Neural cell (in vitro differentiated cells): ENCODE measurements around the gene TSNAX. TPM values are rescaled to one million over a fixed set of nuclear protein-coding genes. Genes with fewer than 3 reads are reported as not detected.

Experiments
- H2AFZ ChIP-seq: fragments of 200-600, 300-800 bp; sonication (generic), shearing (Covaris generic); 2 replicates; pipeline ENCODE4 v1.6.0; 2014; ENCODE audit warnings: low read depth, mild to moderate bottlenecking, antibody characterized with exemption, low read length, moderate library complexity
- H3F3A ChIP-seq: fragments of 200-600 bp; shearing (Covaris generic); 2 replicates; pipeline ENCODE4 v1.6.1; 2016; ENCODE audit warnings: mild to moderate bottlenecking, moderate library complexity, mixed read lengths, antibody characterized with exemption, low read length; ENCODE audit not compliant: insufficient read depth, poor library complexity, severe bottlenecking
- H3K27ac ChIP-seq: fragments of 200-600, 300-800 bp; sonication (generic), shearing (Covaris generic); 2 replicates; pipeline ENCODE4 v1.5.1; 2014; ENCODE audit warnings: mild to moderate bottlenecking, low read length, moderate library complexity
- H3K27me3 ChIP-seq: fragments of 300-800, 200-600 bp; sonication (generic), shearing (Covaris generic); 2 replicates; pipeline ENCODE4 v1.6.0; 2014; ENCODE audit warnings: mild to moderate bottlenecking, low read depth, low read length, moderate library complexity; ENCODE audit not compliant: insufficient read depth
- H3K36me3 ChIP-seq: fragments of 300-800, 200-600 bp; sonication (generic), shearing (Covaris generic); 2 replicates; pipeline ENCODE4 v1.5.1; 2014; ENCODE audit warnings: mild to moderate bottlenecking, antibody characterized with exemption, low read length, moderate library complexity; ENCODE audit not compliant: insufficient read depth
- H3K4me2 ChIP-seq: fragments of 300-800, 200-600 bp; sonication (generic), shearing (Covaris generic); 2 replicates; pipeline ENCODE4 v1.6.0; 2014; ENCODE audit warnings: mild to moderate bottlenecking, low read length
- H3K4me3 ChIP-seq: fragments of 300-800, 200-600 bp; sonication (generic), shearing (Covaris generic); 2 replicates; pipeline ENCODE4 v1.5.1; 2014; ENCODE audit warnings: mild to moderate bottlenecking, low read length, moderate library complexity
- H3K79me2 ChIP-seq: fragments of 200-600 bp; shearing (Covaris generic); replicated peaks from 2 replicates; pipeline ENCODE4 v1.6.0; 2014; ENCODE audit warnings: mild to moderate bottlenecking, low read length, moderate library complexity; ENCODE audit not compliant: insufficient read depth
- H3K9ac ChIP-seq: fragments of 300-800, 200-600 bp; sonication (generic), shearing (Covaris generic); 2 replicates; pipeline ENCODE4 v1.6.1; 2016; ENCODE audit warnings: mild to moderate bottlenecking, low read length, mixed read lengths
- H3K9me2 ChIP-seq: fragments of 200-600 bp; shearing (Covaris generic); 2 replicates; pipeline ENCODE4 v1.6.1; 2016; ENCODE audit warnings: mild to moderate bottlenecking, low read length, mixed read lengths; ENCODE audit not compliant: insufficient read depth
- H3K9me3 ChIP-seq: fragments of 200-600, 300-800 bp; sonication (generic), shearing (Covaris generic); 2 replicates; pipeline ENCODE4 v1.6.1; 2016; ENCODE audit warnings: mild to moderate bottlenecking, mixed run types, low read length, moderate library complexity, mixed read lengths
- H4K20me1 ChIP-seq: fragments of 200-600 bp; shearing (Covaris generic); 2 replicates; pipeline ENCODE4 v1.6.1; 2016; ENCODE audit warnings: mild to moderate bottlenecking, mixed run types; ENCODE audit not compliant: insufficient read depth
- CTCF ChIP-seq: fragments of 450-650 bp; IDR thresholded peaks from 2 replicates; pipeline ENCODE4 v1.5.1; 2014; ENCODE audit warnings: antibody characterized with exemption, mild to moderate bottlenecking, moderate library complexity; ENCODE audit not compliant: poor library complexity, severe bottlenecking
- EP300 ChIP-seq: fragments of 450-650 bp; conservative IDR thresholded peaks from 2 replicates; pipeline ENCODE4 v1.6.1; 2014; ENCODE audit warnings: antibody characterized with exemption, mild to moderate bottlenecking, moderate library complexity; ENCODE audit not compliant: poor library complexity, severe bottlenecking
- EZH2 ChIP-seq: fragments of 200-600, 300-800 bp; shearing (Covaris generic), sonication (generic); IDR thresholded peaks from 2 replicates; pipeline ENCODE4 v1.6.1; 2014; ENCODE audit warnings: antibody characterized with exemption, low read length, borderline replicate concordance, mild to moderate bottlenecking; ENCODE audit not compliant: insufficient read depth, poor library complexity, severe bottlenecking
- MXI1 ChIP-seq: fragments of 450-650 bp; conservative IDR thresholded peaks from 2 replicates; pipeline ENCODE4 v1.6.1; 2014; ENCODE audit warnings: antibody characterized with exemption, mild to moderate bottlenecking; ENCODE audit not compliant: poor library complexity, severe bottlenecking
- POLR2AphosphoS5 ChIP-seq: IDR thresholded peaks from 2 replicates; pipeline ENCODE4 v1.6.1; 2012
- RAD21 ChIP-seq: fragments of 450-650 bp; conservative IDR thresholded peaks from 2 replicates; pipeline ENCODE4 v1.6.1; 2014; ENCODE audit warnings: antibody characterized with exemption, mild to moderate bottlenecking, moderate library complexity
- REST ChIP-seq: IDR thresholded peaks from 2 replicates; pipeline ENCODE4 v1.6.1; 2012; ENCODE audit warnings: borderline replicate concordance
- SMC3 ChIP-seq: fragments of 450-650 bp; conservative IDR thresholded peaks from 2 replicates; pipeline ENCODE4 v1.6.1; 2014; ENCODE audit warnings: antibody characterized with exemption, mild to moderate bottlenecking, moderate library complexity; ENCODE audit not compliant: poor library complexity
- TAF1 ChIP-seq: IDR thresholded peaks from 2 replicates; pipeline ENCODE4 v1.6.1; 2012; ENCODE audit warnings: low read depth
- polyA plus RNA-seq: library from polyadenylated mRNA; depleted of rRNA; stranded (reverse); fragments of >200 nt; gene quantifications from 2 replicates; pipeline ENCODE4 v1.2.3, GENCODE V29; 2014

Gene TSNAX
- polyA plus RNA-seq, 1 donor from 2014 or later = 55.2 TPM

GRCh38 chr1:231611851-231612250 lies 83.4 kb downstream of the TSNAX start:
- Histone ChIP-seq H3K27me3 (no peaks in the 10 kb centered on the region), H3F3A (no peaks in the 10 kb centered on the region), H3K36me3 (no peaks in the 10 kb centered on the region), H3K27ac (no peak overlapping the region), H3K79me2 (no peaks in the 10 kb centered on the region), H3K9me3 (no peaks in the 10 kb centered on the region), H3K9me2 (no peaks in the 10 kb centered on the region), H2AFZ (no peak overlapping the region), H4K20me1 (no peaks in the 10 kb centered on the region), H3K4me3 (no peak overlapping the region), H3K4me2 (no peak overlapping the region), H3K9ac (no peak overlapping the region)
- TF ChIP-seq RAD21 (no peak), EZH2 (no peak), EP300 (no peak), REST (no peak), CTCF (no peak), MXI1 (no peak), TAF1 (no peak), SMC3 (no peak), POLR2AphosphoS5 (no peak)

- Histone ChIP-seq H4K20me1 (no peaks in the 10 kb centered on the region), H3K9ac (no peak overlapping the region), H2AFZ (no peak overlapping the region), H3K27me3 (no peaks in the 10 kb centered on the region), H3K27ac (no peak overlapping the region), H3K9me2 (no peaks in the 10 kb centered on the region), H3K36me3 (no peaks in the 10 kb centered on the region), H3K9me3 (no peaks in the 10 kb centered on the region), H3F3A (no peaks in the 10 kb centered on the region), H3K4me3 (no peak overlapping the region), H3K4me2 (no peak overlapping the region), H3K79me2 (no peaks in the 10 kb centered on the region)
- no peak for TF ChIP-seq EP300
- TF ChIP-seq TAF1 = no peak
- no peak for TF ChIP-seq EZH2
- no peak for TF ChIP-seq SMC3
- TF ChIP-seq RAD21 = no peak
- TF ChIP-seq POLR2AphosphoS5 = no peak
- no peak for TF ChIP-seq CTCF
- no peak for TF ChIP-seq MXI1
- TF ChIP-seq REST = no peak
Observed at GRCh38 chr1:231612393-231613089, 84.1 kb downstream of the TSNAX start.
